Measurements from ENCODE around the gene RNF20. TPM values are rescaled to one million over a fixed set of nuclear protein-coding genes. Genes with fewer than 3 reads are reported as not detected.

The RNF20 gene
- total RNA-seq, 1 donor from 2014 or later: 52.2 TPM

GRCh38 chr9:101524371-101524770 lies 9.3 kb upstream of the RNF20 start:
- TF ChIP-seq CTCF (conservative IDR thresholded peaks at IDR 0.05): no peak
- DNase-seq (ENCODE audit: extremely low spot score, unreplicated experiment): no peak
- H3K9me3 Mint-ChIP-seq: no peaks in the 10 kb centered on the region
- peaks cover 28% of the 10 kb centered on the region for H3K27me3 Mint-ChIP-seq
- H3K4me1 Mint-ChIP-seq (ENCODE audit: unreplicated experiment): no peaks in the 10 kb centered on the region
- no peak overlapping the region for H3K27ac Mint-ChIP-seq
- H3K4me3 Mint-ChIP-seq: no peak overlapping the region
- no peaks in the 10 kb centered on the region for H3K36me3 Mint-ChIP-seq

- H3K27me3 Mint-ChIP-seq: peaks cover 11% of the 10 kb centered on the region
- no peaks in the 10 kb centered on the region for H3K36me3 Mint-ChIP-seq
- DNase-seq (ENCODE audit: extremely low spot score, unreplicated experiment): no peak
- H3K9me3 Mint-ChIP-seq: no peaks in the 10 kb centered on the region
- H3K27ac Mint-ChIP-seq: no peak overlapping the region
- H3K4me1 Mint-ChIP-seq (ENCODE audit: unreplicated experiment): no peaks in the 10 kb centered on the region
- TF ChIP-seq CTCF (conservative IDR thresholded peaks at IDR 0.05): no peak
- no peak overlapping the region for H3K4me3 Mint-ChIP-seq
Measured at GRCh38 chr9:101527066-101527465, 6.6 kb upstream of the RNF20 start.

- no peak for TF ChIP-seq CTCF (conservative IDR thresholded peaks at IDR 0.05)
- Mint-ChIP-seq H3K27me3 (peaks cover 4% of the 10 kb centered on the region), H3K4me1 (ENCODE audit: unreplicated experiment) (peaks cover 3% of the 10 kb centered on the region), H3K9me3 (no peaks in the 10 kb centered on the region), H3K4me3 (no peak overlapping the region), H3K27ac (no peak overlapping the region), H3K36me3 (no peaks in the 10 kb centered on the region)
- no peak for DNase-seq (ENCODE audit: extremely low spot score, unreplicated experiment)
Measured at GRCh38 chr9:101528015-101528414, 5.6 kb upstream of the RNF20 start.

GRCh38 chr9:101530076-101530711 lies 3.5 kb upstream of the RNF20 start:
- H3K27me3 Mint-ChIP-seq: no peaks in the 10 kb centered on the region
- peak; percentile 69 for DNase-seq (ENCODE audit: extremely low spot score, unreplicated experiment)
- no peaks in the 10 kb centered on the region for H3K36me3 Mint-ChIP-seq
- H3K4me1 Mint-ChIP-seq (ENCODE audit: unreplicated experiment): peaks cover 11% of the 10 kb centered on the region
- peak; percentile 90 for TF ChIP-seq CTCF (conservative IDR thresholded peaks at IDR 0.05)
- no peak overlapping the region for H3K27ac Mint-ChIP-seq
- H3K9me3 Mint-ChIP-seq: no peaks in the 10 kb centered on the region
- peak overlapping the region; percentile 28 for H3K4me3 Mint-ChIP-seq

GRCh38 chr9:101536351-101536750 lies 2.7 kb downstream of the RNF20 start:
- no peak overlapping the region for H3K27ac Mint-ChIP-seq
- no peak for DNase-seq (ENCODE audit: extremely low spot score, unreplicated experiment)
- peaks cover 17% of the 10 kb centered on the region for H3K4me1 Mint-ChIP-seq (ENCODE audit: unreplicated experiment)
- no peak overlapping the region for H3K4me3 Mint-ChIP-seq
- no peaks in the 10 kb centered on the region for H3K9me3 Mint-ChIP-seq
- H3K27me3 Mint-ChIP-seq: no peaks in the 10 kb centered on the region
- H3K36me3 Mint-ChIP-seq: peaks cover 8% of the 10 kb centered on the region
- TF ChIP-seq CTCF (conservative IDR thresholded peaks at IDR 0.05): no peak
